Heart left ventricle (tissue), 16 donors: ENCODE data around the gene HACE1. TPM values are rescaled to one million over a fixed set of nuclear protein-coding genes. Genes with fewer than 3 reads are reported as not detected.

Source experiments
- ATAC-seq, 4 donors: fragments of 200-7000 bp; cut with Tn5 transposase; one replicate each; pipeline ENCODE4 v1.9.1; 2020 to 2022; ENCODE audit warnings: moderate library complexity in 4 of 4, mild to moderate bottlenecking in 3 of 4, moderate number of reproducible peaks in 1 of 4
- DNase-seq, 5 donors: peaks; one replicate each; pipeline ENCODE4 v3.0.0-alpha.2; 2020
- H3K27ac ChIP-seq, 12 donors: fragments of 200-600 bp; sonication (generic) in 4 of 12; one replicate each; pipeline versions ENCODE4 v1.5.0 to v1.8.0; 2016 to 2022; ENCODE audit warnings: mild to moderate bottlenecking in 2 of 12
- H3K27me3 ChIP-seq, 9 donors: fragments of 200-600 bp; sonication (generic) in 2 of 9; one replicate each; pipeline versions ENCODE4 v1.5.1 to v1.8.0; 2016 to 2022; ENCODE audit warnings: mild to moderate bottlenecking in 3 of 9
- H3K36me3 ChIP-seq, 9 donors: fragments of 200-600 bp; sonication (generic) in 2 of 9; one replicate each; pipeline versions ENCODE4 v1.5.0 to v1.8.0; 2018 to 2022; ENCODE audit warnings: mild to moderate bottlenecking in 2 of 9
- H3K4me1 ChIP-seq, 12 donors: fragments of 200-600 bp; sonication (generic) in 4 of 12; one replicate each; pipeline versions ENCODE4 v1.5.0 to v1.8.0; 2016 to 2022; ENCODE audit warnings: mild to moderate bottlenecking in 3 of 12
- H3K4me3 ChIP-seq, 12 donors: fragments of 200-600 bp; sonication (generic) in 4 of 12; one replicate each; pipeline versions ENCODE4 v1.5.0 to v1.8.0; 2017 to 2022; ENCODE audit warnings: mild to moderate bottlenecking in 9 of 12, moderate library complexity in 4 of 12
- H3K9me3 ChIP-seq, 12 donors: fragments of 200-600 bp; sonication (generic) in 4 of 12; one replicate each; pipeline versions ENCODE4 v1.5.0 to v1.8.0; 2016 to 2022; ENCODE audit warnings: mild to moderate bottlenecking in 1 of 12
- POLR2A ChIP-seq, 2 donors: fragments of 450-650 bp; IDR thresholded peaks; one replicate each; pipeline ENCODE4 v1.6.1; 2017; ENCODE audit warnings: antibody characterized with exemption in 2 of 2, mild to moderate bottlenecking in 2 of 2, moderate library complexity in 2 of 2
- WGBS, 4 donors: extraction: QIAGEN DNeasy Blood & Tissue Kit in 2 of 4; methylation state at CpG; one replicate each; pipeline versions ENCODE4 v1.1.5 to v1.1.7; 2013 to 2018; 5-methylcytosine and 5-hydroxymethylcytosine counted together
- intact Hi-C, 10 donors: fragments of 100-400 bp; cut with DNase I; formaldehyde crosslinking; loops; one replicate each; pipeline versions ENCODE4 v1.11.1 to v1.14.2; 2022
- polyA plus RNA-seq, 2 donors: library from polyadenylated mRNA; stranded (reverse); fragments of 200-250 nt; gene quantifications; one replicate each; pipeline ENCODE4 v1.2.3, GENCODE V29; 2013
- total RNA-seq, 9 donors: library from RNA; depleted of rRNA in 2 of 9; stranded (reverse); fragments of >200 nt in 2 of 9; fragmentation: NEBNext Ultra II Directional in 3 of 9; extraction: Animal tissue kit (Norgen Biotek cat#: 25700) in 3 of 9; gene quantifications; one replicate each; pipeline versions ENCODE4 v1.1.0 to v1.2.4, GENCODE V29; 2016 to 2023
- TF ChIP-seq, protein P1 (sequence below), 12 donors: fragments of 200-600 bp; sonication (generic) in 4 of 12; IDR thresholded peaks; one replicate each; pipeline versions ENCODE4 v1.5.0 to v1.8.0; 2018 to 2022; ENCODE audit warnings: antibody characterized with exemption in 12 of 12, mild to moderate bottlenecking in 5 of 12
- donor health status: ischemic (EF 13 %, LVEDD 7.1; RV severe dilation, severe dysfunction).
- donor health status: healthy with polysubstance abuse.
- donor health status: DM: no; HTN: yes; CAD: no.
- donor health status: DM: no; HTN: no; CAD: no.
- donor health status: ischemic (EF 25% LVEDD 6.9; RV normal size, moderate dysfunction).
- donor health status: ischemic (EF 25% LVEDD 5.7; RV mildly dilated, moderate dysfunction).
- donor health status: healthy.
- donor health status: DM: yes; HTN: yes; CAD: no.
- donor health status: ischemic (EF 35%, LVEDD 5.7; RV mildly dilated, moderate dysfunction).
- donor health status: nonischemic (EF 11% LVEDD 7.7; RV severe dilation, severe dysfunction).
- donor health status: DM: yes; HTN: yes; CAD: no.
- donor health status: PGD.
- donor health status: ischemic (EF 29% LVEDD 5.4; RV normal size, mild dysfunction).
- donor health status: nonischemic (EF 23%, LVEDD 6.1; RV moderate dilation, normal function).

The HACE1 gene
- total and polyA plus RNA-seq, 11 donors, result 2.9 to 8.6 (median 6.9) TPM

DNA sequence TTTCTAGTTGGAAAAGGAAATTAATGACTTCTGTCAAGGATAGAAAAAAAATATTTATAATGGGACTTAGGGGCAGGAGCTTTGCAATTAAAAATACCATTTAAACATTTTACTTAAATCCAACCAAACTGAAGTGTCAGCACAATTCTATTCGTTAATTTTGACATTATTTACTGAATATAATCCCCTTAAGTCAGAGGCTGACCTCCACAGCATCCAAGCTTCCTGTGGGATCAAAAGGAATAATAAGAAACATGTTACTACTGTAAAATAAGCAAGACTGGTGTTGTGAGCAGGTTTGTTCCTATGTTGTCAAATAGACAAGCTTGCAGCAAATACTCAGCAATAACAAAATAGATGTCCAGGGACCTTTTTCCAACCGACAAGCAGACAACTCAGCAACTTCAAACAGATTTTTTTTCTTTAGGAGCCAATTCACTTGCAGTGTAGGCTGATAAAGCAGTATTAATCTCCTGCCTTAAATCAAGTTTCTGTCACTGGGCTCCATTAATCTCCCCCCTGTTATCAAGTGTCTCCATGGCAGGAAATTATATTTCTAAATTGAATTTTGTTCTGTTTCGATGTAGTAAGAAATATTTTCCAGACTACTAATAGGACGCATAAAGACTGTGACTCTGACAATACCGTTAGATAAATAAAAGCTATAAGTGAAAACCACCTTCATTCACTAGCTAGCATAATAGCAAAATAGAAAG is 157.4 kb downstream of the HACE1 start:
- TF ChIP-seq, protein P1, sequence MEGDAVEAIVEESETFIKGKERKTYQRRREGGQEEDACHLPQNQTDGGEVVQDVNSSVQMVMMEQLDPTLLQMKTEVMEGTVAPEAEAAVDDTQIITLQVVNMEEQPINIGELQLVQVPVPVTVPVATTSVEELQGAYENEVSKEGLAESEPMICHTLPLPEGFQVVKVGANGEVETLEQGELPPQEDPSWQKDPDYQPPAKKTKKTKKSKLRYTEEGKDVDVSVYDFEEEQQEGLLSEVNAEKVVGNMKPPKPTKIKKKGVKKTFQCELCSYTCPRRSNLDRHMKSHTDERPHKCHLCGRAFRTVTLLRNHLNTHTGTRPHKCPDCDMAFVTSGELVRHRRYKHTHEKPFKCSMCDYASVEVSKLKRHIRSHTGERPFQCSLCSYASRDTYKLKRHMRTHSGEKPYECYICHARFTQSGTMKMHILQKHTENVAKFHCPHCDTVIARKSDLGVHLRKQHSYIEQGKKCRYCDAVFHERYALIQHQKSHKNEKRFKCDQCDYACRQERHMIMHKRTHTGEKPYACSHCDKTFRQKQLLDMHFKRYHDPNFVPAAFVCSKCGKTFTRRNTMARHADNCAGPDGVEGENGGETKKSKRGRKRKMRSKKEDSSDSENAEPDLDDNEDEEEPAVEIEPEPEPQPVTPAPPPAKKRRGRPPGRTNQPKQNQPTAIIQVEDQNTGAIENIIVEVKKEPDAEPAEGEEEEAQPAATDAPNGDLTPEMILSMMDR (IDR thresholded peaks at IDR 0.05), result no peak
- TF ChIP-seq POLR2A (IDR thresholded peaks at IDR 0.05), result no peak
- Histone ChIP-seq H3K4me1 (peaks cover 0 to 23% (median 0%) of the 10 kb centered on the region in 12 donors), H3K27ac (no peak overlapping the region), H3K27me3 (no peaks in the 10 kb centered on the region), H3K36me3 (no peaks in the 10 kb centered on the region), H3K4me3 (no peak overlapping the region), H3K9me3 (no peaks in the 10 kb centered on the region)
- DNase-seq, result no peak
- WGBS, 4 donors, result 66 to 71% (median 68%) methylated on average over 5 of the region's 5 CpGs
- ATAC-seq, result no peak
- intact Hi-C loops, result loop anchor here in 1 of 10 donors (10.0 kb wide), 2 partner anchors 63 to 67 kb away; no protein-coding TSS in a partner anchor

DNA sequence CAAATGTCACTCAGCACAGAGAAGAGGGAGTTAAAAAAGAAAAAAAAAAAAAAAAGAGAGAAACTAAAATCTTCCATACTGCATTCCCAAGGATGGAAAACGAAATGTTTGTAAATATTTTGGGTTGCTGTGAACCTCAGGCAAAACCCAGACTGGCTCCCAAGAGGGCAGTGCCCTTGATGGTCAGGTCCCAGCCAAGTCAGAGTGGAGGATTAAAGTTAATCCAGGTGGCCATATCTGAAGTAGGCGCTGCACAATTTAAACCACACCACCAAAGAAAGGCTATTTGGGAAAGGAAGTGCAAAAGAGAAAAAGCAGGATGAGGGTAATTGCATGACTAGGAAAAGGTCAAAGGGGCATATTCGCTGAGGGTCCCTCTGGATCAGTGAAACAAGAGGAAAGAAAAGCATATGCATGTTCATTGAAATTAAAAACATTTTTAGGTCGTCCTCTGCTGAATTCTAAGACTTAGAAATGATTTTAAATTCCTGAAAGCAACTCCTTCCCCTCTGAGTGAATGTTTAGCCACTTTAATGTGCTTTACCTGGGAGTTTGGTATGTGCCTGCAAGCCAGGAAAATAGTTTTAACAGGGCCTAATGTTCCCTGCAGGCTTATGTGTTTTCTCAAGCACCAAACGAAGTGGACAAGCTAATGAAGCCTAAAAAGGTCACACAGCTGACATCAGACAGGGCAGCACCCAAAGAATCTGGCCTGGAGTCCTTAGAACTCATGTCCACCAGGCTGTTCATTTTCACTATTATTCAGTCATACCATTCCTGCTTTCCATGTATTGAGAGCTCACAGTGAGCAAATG is 159.1 kb downstream of the HACE1 start:
- intact Hi-C loops, result loop anchor here in 1 of 10 donors (10.0 kb wide), 2 partner anchors 64 to 66 kb away; no protein-coding TSS in a partner anchor
- 61 to 67% (median 62%) methylated on average over 5 of the region's 5 CpGs for WGBS, 4 donors
- Histone ChIP-seq H3K9me3 (no peaks in the 10 kb centered on the region), H3K4me1 (peaks cover 0 to 18% (median 0%) of the 10 kb centered on the region in 12 donors), H3K4me3 (no peak overlapping the region), H3K27me3 (no peaks in the 10 kb centered on the region), H3K36me3 (no peaks in the 10 kb centered on the region), H3K27ac (no peak overlapping the region)
- ATAC-seq (no peak), DNase-seq (no peak)
- no peak for TF ChIP-seq POLR2A (IDR thresholded peaks at IDR 0.05)
- TF ChIP-seq, protein P1 (IDR thresholded peaks at IDR 0.05), result no peak

DNA sequence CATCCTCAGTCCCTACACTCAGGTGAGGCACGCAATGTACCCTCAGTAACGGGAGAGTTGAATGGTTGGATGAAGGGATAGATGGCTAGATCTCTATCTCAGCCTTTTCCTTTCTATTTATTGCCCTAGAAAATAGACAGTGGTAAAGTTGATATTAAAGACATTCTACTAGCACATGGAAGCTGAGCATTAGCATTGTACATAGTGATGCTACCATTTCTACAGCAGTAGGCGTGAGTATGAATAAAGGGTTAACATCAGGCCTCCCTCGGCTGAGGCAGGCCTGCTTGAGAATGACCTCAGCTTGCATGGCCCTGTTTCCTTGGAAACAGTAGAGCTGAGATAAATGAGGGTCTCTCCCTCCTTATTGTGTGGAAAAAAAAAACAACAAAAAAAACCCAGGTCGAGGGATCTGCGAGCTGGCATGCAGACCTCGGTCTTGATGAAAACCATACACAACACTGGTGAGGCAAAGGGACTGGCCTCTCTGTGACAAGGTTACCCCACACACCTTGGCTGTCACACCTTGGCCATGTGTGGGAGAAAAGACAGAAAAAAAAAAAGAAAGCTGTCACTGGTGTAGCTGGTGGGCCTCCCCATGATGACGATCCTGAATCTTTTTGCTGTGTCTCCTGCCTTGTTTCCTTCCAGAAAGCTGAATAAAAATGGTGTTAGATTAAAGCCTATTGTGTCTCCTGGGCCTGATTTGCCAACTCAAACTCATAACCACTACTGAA is 160.0 kb downstream of the HACE1 start:
- intact Hi-C loops, result loop anchor here in 1 of 10 donors (10.0 kb wide), 2 partner anchors 65 kb away; no protein-coding TSS in a partner anchor
- Histone ChIP-seq H3K9me3 (no peaks in the 10 kb centered on the region), H3K27ac (no peak overlapping the region), H3K27me3 (no peaks in the 10 kb centered on the region), H3K4me1 (peaks cover 0 to 10% (median 0%) of the 10 kb centered on the region in 12 donors), H3K4me3 (no peak overlapping the region), H3K36me3 (no peaks in the 10 kb centered on the region)
- DNase-seq, result no peak
- ATAC-seq, result no peak
- TF ChIP-seq, protein P1 (IDR thresholded peaks at IDR 0.05), result no peak
- TF ChIP-seq POLR2A (IDR thresholded peaks at IDR 0.05), result no peak
- 66 to 77% (median 69%) methylated on average over 8 of the region's 8 CpGs for WGBS, 4 donors
